Measurements from ENCODE around the gene FBXL13.
"Not testable (repeated sequence)": the region's sequence is repeated elsewhere in the genome, so short reads cannot be mapped to it uniquely, and the experiment has no call there.

The FBXL13 gene

DNA sequence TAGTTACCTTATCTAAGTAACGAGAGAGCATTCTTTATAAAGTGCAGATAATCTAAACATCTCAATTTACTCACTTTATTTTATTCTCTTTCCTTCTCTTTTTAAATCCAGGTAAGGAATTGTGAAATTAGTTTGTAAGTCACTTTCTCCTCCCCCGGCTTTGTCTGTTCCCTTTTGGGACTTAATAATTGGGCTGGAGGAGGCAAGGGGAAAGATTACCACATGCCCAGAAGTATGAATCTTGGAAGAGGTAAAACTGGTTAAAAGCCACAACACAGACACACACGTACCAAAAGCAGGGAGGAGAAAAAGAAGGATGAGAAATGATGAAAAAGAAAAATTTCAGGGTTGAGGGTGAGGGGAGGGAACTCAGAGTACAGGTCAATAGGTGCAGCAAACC lies 225.1 kb downstream of the FBXL13 start:
- Histone ChIP-seq H3K27me3 (ENCODE audit: control insufficient read depth in 1 of 2, insufficient read depth in 2 of 2, low read length in 2 of 2) (no peaks in the 10 kb centered on the region), H3K4me1 (ENCODE audit: control insufficient read depth in 1 of 2, insufficient read depth in 2 of 2, low read length in 2 of 2) (no peaks in the 10 kb centered on the region), H3K36me3 (ENCODE audit: control insufficient read depth in 1 of 2, insufficient read depth in 2 of 2, low read length in 2 of 2) (no peaks in the 10 kb centered on the region), H3K9me3 (ENCODE audit: control insufficient read depth in 1 of 2, low read length in 2 of 2) (no peaks in the 10 kb centered on the region), H3K27ac (ENCODE audit: low read depth, low read length) (no peak overlapping the region), H3K4me3 (ENCODE audit: low read depth in 1 of 2, low read length in 2 of 2) (no peak overlapping the region), H3K9ac (ENCODE audit: low read depth in 1 of 2, low read length in 2 of 2) (no peak overlapping the region)

DNA sequence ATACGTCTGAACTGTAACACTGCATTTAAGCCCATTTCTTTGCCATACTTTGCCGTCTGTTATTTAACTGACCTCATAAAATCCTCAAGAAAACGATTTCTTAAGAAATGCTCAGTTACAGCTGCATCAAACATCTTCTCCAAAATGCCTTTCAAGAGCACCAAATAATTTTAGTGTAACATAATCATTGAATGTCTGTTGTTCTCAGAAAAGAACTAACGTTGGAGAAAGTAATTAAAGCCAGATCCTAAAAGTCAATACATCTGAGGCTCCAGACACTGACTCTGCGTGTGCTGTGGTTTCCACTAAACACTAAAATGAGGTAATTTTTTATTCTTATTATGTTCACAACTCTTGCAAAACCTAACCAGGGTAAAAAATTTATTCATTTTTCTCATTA lies 225.5 kb downstream of the FBXL13 start:
- no peaks in the 10 kb centered on the region for H3K36me3 ChIP-seq (ENCODE audit: control insufficient read depth in 1 of 2, insufficient read depth in 2 of 2, low read length in 2 of 2)
- H3K4me1 ChIP-seq (ENCODE audit: control insufficient read depth in 1 of 2, insufficient read depth in 2 of 2, low read length in 2 of 2), result no peaks in the 10 kb centered on the region
- H3K27ac ChIP-seq (ENCODE audit: low read depth, low read length), result no peak overlapping the region

GRCh38 chr7:102845346-102845745 lies 229.2 kb downstream of the FBXL13 start:
- Histone ChIP-seq H3K36me3 (ENCODE audit: control insufficient read depth in 1 of 2, insufficient read depth in 2 of 2, low read length in 2 of 2) (no peaks in the 10 kb centered on the region), H3K9ac (ENCODE audit: low read depth in 1 of 2, low read length in 2 of 2) (no peak overlapping the region), H3K27ac (ENCODE audit: low read depth, low read length) (no peak overlapping the region), H3K4me1 (ENCODE audit: control insufficient read depth in 1 of 2, insufficient read depth in 2 of 2, low read length in 2 of 2) (no peaks in the 10 kb centered on the region), H3K4me3 (ENCODE audit: low read depth in 1 of 2, low read length in 2 of 2) (no peak overlapping the region), H3K27me3 (ENCODE audit: control insufficient read depth in 1 of 2, insufficient read depth in 2 of 2, low read length in 2 of 2) (no peaks in the 10 kb centered on the region), H3K9me3 (ENCODE audit: control insufficient read depth in 1 of 2, low read length in 2 of 2) (no peaks in the 10 kb centered on the region)

More for the DNA sequence above, 225.5 kb downstream of the FBXL13 start:
- no peak overlapping the region for H3K4me3 ChIP-seq (ENCODE audit: low read depth in 1 of 2, low read length in 2 of 2)
- H3K9me3 ChIP-seq (ENCODE audit: control insufficient read depth in 1 of 2, low read length in 2 of 2), result no peaks in the 10 kb centered on the region
- H3K9ac ChIP-seq (ENCODE audit: low read depth in 1 of 2, low read length in 2 of 2), result no peak overlapping the region
- no peaks in the 10 kb centered on the region for H3K27me3 ChIP-seq (ENCODE audit: control insufficient read depth in 1 of 2, insufficient read depth in 2 of 2, low read length in 2 of 2)

DNA sequence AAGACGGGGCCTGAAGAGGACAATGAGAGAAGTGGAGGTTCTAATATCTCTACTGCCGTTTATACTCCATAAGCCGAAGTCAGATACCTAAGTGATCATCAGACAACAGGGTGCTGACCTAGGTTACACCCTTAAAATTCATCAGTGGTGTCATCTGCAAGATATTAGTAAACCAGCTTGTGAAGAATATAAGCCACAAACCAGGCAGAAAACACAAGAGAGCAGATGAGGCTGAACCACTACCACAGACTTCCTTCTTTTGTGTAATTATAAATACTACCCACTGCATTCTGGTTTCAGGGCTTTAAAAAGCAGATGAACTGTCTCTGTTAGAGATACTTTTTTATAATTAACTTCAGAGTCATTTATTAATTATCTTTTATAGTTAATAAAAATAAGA lies 230.7 kb downstream of the FBXL13 start:
- H3K27ac ChIP-seq (ENCODE audit: low read depth, low read length), result no peak overlapping the region
- no peaks in the 10 kb centered on the region for H3K9me3 ChIP-seq (ENCODE audit: control insufficient read depth in 1 of 2, low read length in 2 of 2)
- no peaks in the 10 kb centered on the region for H3K4me1 ChIP-seq (ENCODE audit: control insufficient read depth in 1 of 2, insufficient read depth in 2 of 2, low read length in 2 of 2)
- H3K4me3 ChIP-seq (ENCODE audit: low read depth in 1 of 2, low read length in 2 of 2), result no peak overlapping the region
- H3K27me3 ChIP-seq (ENCODE audit: control insufficient read depth in 1 of 2, insufficient read depth in 2 of 2, low read length in 2 of 2), result no peaks in the 10 kb centered on the region
- H3K36me3 ChIP-seq (ENCODE audit: control insufficient read depth in 1 of 2, insufficient read depth in 2 of 2, low read length in 2 of 2), result no peaks in the 10 kb centered on the region
- no peak overlapping the region for H3K9ac ChIP-seq (ENCODE audit: low read depth in 1 of 2, low read length in 2 of 2)

GRCh38 chr7:102842284-102842683 lies 232.3 kb downstream of the FBXL13 start:
- no peak overlapping the region for H3K9ac ChIP-seq (ENCODE audit: low read depth in 1 of 2, low read length in 2 of 2)
- no peaks in the 10 kb centered on the region for H3K9me3 ChIP-seq (ENCODE audit: control insufficient read depth in 1 of 2, low read length in 2 of 2)
- H3K4me3 ChIP-seq (ENCODE audit: low read depth in 1 of 2, low read length in 2 of 2), result no peak overlapping the region
- H3K36me3 ChIP-seq (ENCODE audit: control insufficient read depth in 1 of 2, insufficient read depth in 2 of 2, low read length in 2 of 2), result no peaks in the 10 kb centered on the region
- no peaks in the 10 kb centered on the region for H3K4me1 ChIP-seq (ENCODE audit: control insufficient read depth in 1 of 2, insufficient read depth in 2 of 2, low read length in 2 of 2)
- H3K27ac ChIP-seq (ENCODE audit: low read depth, low read length), result no peak overlapping the region
- H3K27me3 ChIP-seq (ENCODE audit: control insufficient read depth in 1 of 2, insufficient read depth in 2 of 2, low read length in 2 of 2), result no peaks in the 10 kb centered on the region

DNA sequence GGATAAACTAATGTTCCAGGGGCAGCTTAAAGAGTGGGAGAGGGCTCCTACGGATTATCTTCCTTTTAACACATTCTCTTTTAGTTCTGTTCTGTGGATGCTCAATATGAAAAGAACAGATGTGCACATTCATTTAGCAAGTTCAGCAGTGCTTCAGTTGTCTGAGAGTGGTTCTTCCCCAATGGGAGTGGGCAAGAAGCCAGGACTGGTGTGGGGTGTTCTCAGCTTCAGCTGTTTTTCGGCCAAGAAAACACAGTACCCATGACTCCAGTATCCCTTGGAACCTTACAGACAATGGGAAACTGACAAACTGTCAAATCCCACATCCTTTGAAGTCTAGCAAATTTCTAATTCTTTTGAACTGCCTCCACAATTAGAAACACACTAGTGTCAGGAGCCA lies 233.3 kb downstream of the FBXL13 start:
- no peaks in the 10 kb centered on the region for H3K27me3 ChIP-seq (ENCODE audit: control insufficient read depth in 1 of 2, insufficient read depth in 2 of 2, low read length in 2 of 2)
- H3K4me3 ChIP-seq (ENCODE audit: low read depth in 1 of 2, low read length in 2 of 2), result no peak overlapping the region
- no peaks in the 10 kb centered on the region for H3K9me3 ChIP-seq (ENCODE audit: control insufficient read depth in 1 of 2, low read length in 2 of 2)
- H3K9ac ChIP-seq (ENCODE audit: low read depth in 1 of 2, low read length in 2 of 2), result no peak overlapping the region
- H3K4me1 ChIP-seq (ENCODE audit: control insufficient read depth in 1 of 2, insufficient read depth in 2 of 2, low read length in 2 of 2), result no peaks in the 10 kb centered on the region
- no peaks in the 10 kb centered on the region for H3K36me3 ChIP-seq (ENCODE audit: control insufficient read depth in 1 of 2, insufficient read depth in 2 of 2, low read length in 2 of 2)
- no peak overlapping the region for H3K27ac ChIP-seq (ENCODE audit: low read depth, low read length)

- Histone ChIP-seq H3K27me3 (ENCODE audit: control insufficient read depth in 1 of 2, insufficient read depth in 2 of 2, low read length in 2 of 2) (no peaks in the 10 kb centered on the region), H3K9ac (ENCODE audit: low read depth in 1 of 2, low read length in 2 of 2) (no peak overlapping the region), H3K27ac (ENCODE audit: low read depth, low read length) (no peak overlapping the region)
Observed at GRCh38 chr7:102840404-102840803, 234.2 kb downstream of the FBXL13 start.

DNA sequence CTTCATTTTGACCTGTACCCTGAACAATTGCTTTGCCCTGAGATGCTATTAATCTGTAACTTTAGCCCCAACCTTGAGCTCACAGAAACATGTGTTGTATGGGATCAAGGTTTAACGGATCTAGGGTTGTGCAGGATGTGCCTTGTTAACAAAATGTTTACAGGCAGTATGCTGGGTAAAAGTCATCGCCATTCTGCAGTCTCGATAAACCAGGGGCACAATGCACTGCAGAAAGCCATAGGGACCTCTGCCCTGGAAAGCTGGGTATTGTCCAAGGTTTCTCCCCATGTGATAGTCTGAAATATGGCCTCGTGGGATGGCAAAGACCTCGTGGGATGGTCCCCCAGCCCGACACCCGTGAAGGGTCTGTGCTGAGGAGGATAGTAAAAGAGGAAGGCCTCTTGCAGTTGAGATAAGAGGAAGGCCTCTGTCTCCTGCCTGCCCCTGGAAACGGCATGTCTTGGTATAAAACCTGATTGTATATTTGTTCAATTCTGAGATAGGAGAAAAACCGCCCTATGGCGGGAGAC lies 236.0 kb downstream of the FBXL13 start:
- H3K9me3 ChIP-seq (ENCODE audit: control insufficient read depth in 1 of 2, low read length in 2 of 2); H3K4me1 ChIP-seq (ENCODE audit: control insufficient read depth in 1 of 2, insufficient read depth in 2 of 2, low read length in 2 of 2); H3K36me3 ChIP-seq (ENCODE audit: control insufficient read depth in 1 of 2, insufficient read depth in 2 of 2, low read length in 2 of 2); H3K27ac ChIP-seq (ENCODE audit: low read depth, low read length); H3K27me3 ChIP-seq (ENCODE audit: control insufficient read depth in 1 of 2, insufficient read depth in 2 of 2, low read length in 2 of 2); H3K9ac ChIP-seq (ENCODE audit: low read depth in 1 of 2, low read length in 2 of 2); H3K4me3 ChIP-seq (ENCODE audit: low read depth in 1 of 2, low read length in 2 of 2): not testable (repeated sequence)

More at GRCh38 chr7:102840404-102840803, 234.2 kb downstream of the FBXL13 start:
- no peaks in the 10 kb centered on the region for H3K36me3 ChIP-seq (ENCODE audit: control insufficient read depth in 1 of 2, insufficient read depth in 2 of 2, low read length in 2 of 2)
- no peaks in the 10 kb centered on the region for H3K9me3 ChIP-seq (ENCODE audit: control insufficient read depth in 1 of 2, low read length in 2 of 2)
- no peak overlapping the region for H3K4me3 ChIP-seq (ENCODE audit: low read depth in 1 of 2, low read length in 2 of 2)
- no peaks in the 10 kb centered on the region for H3K4me1 ChIP-seq (ENCODE audit: control insufficient read depth in 1 of 2, insufficient read depth in 2 of 2, low read length in 2 of 2)

DNA sequence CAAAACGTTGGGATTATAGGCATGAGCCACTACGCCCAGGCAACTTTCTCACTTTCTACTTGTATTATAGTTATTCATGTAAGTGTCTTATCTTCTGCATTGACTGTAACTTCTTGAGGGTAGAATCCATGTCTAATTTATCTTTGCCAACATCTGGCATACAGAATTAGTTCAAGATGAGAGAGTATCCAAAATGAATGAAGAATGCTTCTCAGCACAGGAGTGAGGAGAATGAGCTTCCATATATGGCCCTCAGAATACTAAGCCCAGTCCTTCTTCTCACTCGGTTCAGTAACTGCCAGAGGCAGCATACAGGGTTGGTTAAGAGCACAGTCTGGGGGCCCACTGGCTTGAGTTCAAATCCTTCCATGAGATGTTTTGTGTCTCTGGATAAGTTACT lies 236.8 kb downstream of the FBXL13 start:
- H3K9ac ChIP-seq (ENCODE audit: low read depth in 1 of 2, low read length in 2 of 2), result no peak overlapping the region
- no peaks in the 10 kb centered on the region for H3K9me3 ChIP-seq (ENCODE audit: control insufficient read depth in 1 of 2, low read length in 2 of 2)
- no peak overlapping the region for H3K4me3 ChIP-seq (ENCODE audit: low read depth in 1 of 2, low read length in 2 of 2)
- no peaks in the 10 kb centered on the region for H3K27me3 ChIP-seq (ENCODE audit: control insufficient read depth in 1 of 2, insufficient read depth in 2 of 2, low read length in 2 of 2)
- no peak overlapping the region for H3K27ac ChIP-seq (ENCODE audit: low read depth, low read length)
- H3K36me3 ChIP-seq (ENCODE audit: control insufficient read depth in 1 of 2, insufficient read depth in 2 of 2, low read length in 2 of 2), result no peaks in the 10 kb centered on the region
- H3K4me1 ChIP-seq (ENCODE audit: control insufficient read depth in 1 of 2, insufficient read depth in 2 of 2, low read length in 2 of 2), result no peaks in the 10 kb centered on the region

DNA sequence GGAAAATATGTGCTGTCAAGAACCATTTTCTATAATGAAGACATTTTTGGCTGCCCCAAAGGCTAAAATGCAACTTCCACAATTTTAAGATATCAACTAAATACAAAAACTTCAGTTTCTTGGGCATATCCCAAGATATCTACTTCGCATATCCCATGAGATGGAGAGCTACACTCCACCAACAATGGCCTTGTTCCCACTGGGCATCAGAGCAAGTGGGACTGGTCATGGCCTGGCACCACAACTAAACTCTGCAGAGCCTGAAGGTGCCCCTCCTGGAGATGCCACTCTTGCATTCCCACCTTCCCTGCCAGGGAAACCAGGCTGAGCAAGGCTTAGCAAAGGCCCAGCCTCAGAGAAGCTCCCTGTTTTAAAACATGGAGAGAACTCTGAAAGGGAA lies 237.6 kb downstream of the FBXL13 start:
- Histone ChIP-seq H3K9me3 (ENCODE audit: control insufficient read depth in 1 of 2, low read length in 2 of 2) (no peaks in the 10 kb centered on the region), H3K27ac (ENCODE audit: low read depth, low read length) (no peak overlapping the region), H3K27me3 (ENCODE audit: control insufficient read depth in 1 of 2, insufficient read depth in 2 of 2, low read length in 2 of 2) (no peaks in the 10 kb centered on the region), H3K9ac (ENCODE audit: low read depth in 1 of 2, low read length in 2 of 2) (no peak overlapping the region), H3K4me3 (ENCODE audit: low read depth in 1 of 2, low read length in 2 of 2) (no peak overlapping the region), H3K36me3 (ENCODE audit: control insufficient read depth in 1 of 2, insufficient read depth in 2 of 2, low read length in 2 of 2) (no peaks in the 10 kb centered on the region), H3K4me1 (ENCODE audit: control insufficient read depth in 1 of 2, insufficient read depth in 2 of 2, low read length in 2 of 2) (no peaks in the 10 kb centered on the region)

All from duodenal mucosa (tissue), 2 donors.